T-helper 17 cell (primary cell): Measurements from ENCODE around the gene AGRN. TPM values are rescaled to one million over a fixed set of nuclear protein-coding genes. Genes with fewer than 3 reads are reported as not detected.
A peak's percentile ranks its signal among the peaks of the same experiment; 100 is the strongest.
"Not testable (repeated sequence)": the region's sequence is repeated elsewhere in the genome, so short reads cannot be mapped to it uniquely, and the experiment has no call there.

Experiments
- ATAC-seq: fragments of 150-1000 bp; cut with Tn5 transposase; 2 replicates; pipeline ENCODE4 v1.10.0; 2021; ENCODE audit warnings: mild to moderate bottlenecking, moderate library complexity
- DNase-seq, 3 donors: peaks; one replicate each; pipeline versions ENCODE4 v3.0.0 to v3.0.0-alpha.2; 2020 to 2021
- H3K9me3 ChIP-seq: one replicate; pipeline ENCODE4 v1.7.0; 2013; ENCODE audit warnings: low read length, mild to moderate bottlenecking; ENCODE audit not compliant: control insufficient read depth, poor library complexity, severe bottlenecking
- H3K27ac Mint-ChIP-seq: one replicate; pipeline ENCODE4 v1.8.0; 2022; ENCODE audit warnings: mild to moderate bottlenecking, moderate library complexity, mixed read lengths
- H3K27me3 Mint-ChIP-seq: one replicate; pipeline ENCODE4 v1.8.0; 2022; ENCODE audit warnings: mixed read lengths
- H3K36me3 Mint-ChIP-seq: one replicate; pipeline ENCODE4 v1.8.0; 2022; ENCODE audit warnings: low read depth, mixed read lengths
- H3K4me1 Mint-ChIP-seq: one replicate; pipeline ENCODE4 v1.8.0; 2022; ENCODE audit warnings: mild to moderate bottlenecking, mixed read lengths
- H3K4me3 Mint-ChIP-seq: one replicate; pipeline ENCODE4 v1.8.0; 2022; ENCODE audit warnings: mild to moderate bottlenecking, moderate library complexity, mixed read lengths
- total RNA-seq, 4 donors: library from RNA in 2 of 4; stranded (reverse) in 2 of 4; gene quantifications; one replicate each; pipeline ENCODE4 v1.2.3 and lab custom pipeline; 2022 to 2026

AGRN gene
- total RNA-seq, 2 donors from 2014 or later, result 1.2 to 1.4 TPM

DNA sequence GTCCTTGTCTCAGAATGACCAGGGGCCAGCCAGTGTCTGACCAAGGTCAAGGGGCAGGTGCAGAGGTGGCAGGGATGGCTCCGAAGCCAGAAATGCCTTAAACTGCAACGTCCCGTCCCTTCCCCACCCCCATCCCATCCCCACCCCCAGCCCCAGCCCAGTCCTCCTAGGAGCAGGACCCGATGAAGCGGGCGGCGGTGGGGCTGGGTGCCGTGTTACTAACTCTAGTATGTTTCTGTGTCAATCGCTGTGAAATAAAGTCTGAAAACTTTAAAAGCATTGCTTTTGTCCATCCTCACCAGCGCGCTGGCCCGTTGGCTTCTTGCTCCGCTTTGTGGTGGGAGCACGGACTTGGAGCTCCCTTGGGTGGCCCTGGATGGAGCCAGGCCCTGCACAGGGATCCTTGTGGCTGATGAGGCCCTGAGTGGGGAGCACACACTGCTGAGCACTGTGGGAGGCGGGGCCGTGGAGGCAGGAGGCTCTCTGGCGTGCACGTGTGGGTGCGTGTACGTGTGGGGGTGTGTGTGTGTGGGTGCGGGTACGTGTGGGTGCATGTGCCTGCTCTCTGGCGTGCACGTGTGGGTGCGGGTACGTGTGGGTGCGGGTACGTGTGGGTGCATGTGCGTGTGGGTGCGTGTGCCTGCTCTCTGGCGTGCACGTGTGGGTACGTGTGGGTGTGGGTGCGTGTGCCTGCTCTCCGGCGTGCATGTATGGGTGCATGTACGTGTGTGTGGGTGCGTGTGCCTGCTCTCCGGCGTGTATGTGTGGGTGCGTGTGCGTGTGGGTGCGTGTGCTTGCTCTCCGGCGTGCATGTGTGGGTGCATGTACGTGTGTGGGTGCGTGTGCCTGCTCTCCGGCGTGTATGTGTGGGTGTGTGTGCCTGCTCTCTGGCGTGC lies 36.2 kb downstream of the AGRN start:
- no peaks in the 10 kb centered on the region for H3K36me3 Mint-ChIP-seq
- H3K27me3 Mint-ChIP-seq, result peaks cover 21% of the 10 kb centered on the region
- no peak overlapping the region for H3K27ac Mint-ChIP-seq
- no peak for DNase-seq
- H3K9me3 ChIP-seq, result no peaks in the 10 kb centered on the region
- ATAC-seq, result no peak
- no peak overlapping the region for H3K4me3 Mint-ChIP-seq
- peaks cover 9% of the 10 kb centered on the region for H3K4me1 Mint-ChIP-seq

GRCh38 chr1:1057769-1058087 lies 37.8 kb downstream of the AGRN start:
- not testable (repeated sequence) for H3K4me1 Mint-ChIP-seq, H3K27ac Mint-ChIP-seq, ATAC-seq, H3K36me3 Mint-ChIP-seq, H3K9me3 ChIP-seq, DNase-seq
- peak overlapping the region; percentile 39 for H3K4me3 Mint-ChIP-seq
- H3K27me3 Mint-ChIP-seq, result peaks cover 25% of the 10 kb centered on the region

DNA sequence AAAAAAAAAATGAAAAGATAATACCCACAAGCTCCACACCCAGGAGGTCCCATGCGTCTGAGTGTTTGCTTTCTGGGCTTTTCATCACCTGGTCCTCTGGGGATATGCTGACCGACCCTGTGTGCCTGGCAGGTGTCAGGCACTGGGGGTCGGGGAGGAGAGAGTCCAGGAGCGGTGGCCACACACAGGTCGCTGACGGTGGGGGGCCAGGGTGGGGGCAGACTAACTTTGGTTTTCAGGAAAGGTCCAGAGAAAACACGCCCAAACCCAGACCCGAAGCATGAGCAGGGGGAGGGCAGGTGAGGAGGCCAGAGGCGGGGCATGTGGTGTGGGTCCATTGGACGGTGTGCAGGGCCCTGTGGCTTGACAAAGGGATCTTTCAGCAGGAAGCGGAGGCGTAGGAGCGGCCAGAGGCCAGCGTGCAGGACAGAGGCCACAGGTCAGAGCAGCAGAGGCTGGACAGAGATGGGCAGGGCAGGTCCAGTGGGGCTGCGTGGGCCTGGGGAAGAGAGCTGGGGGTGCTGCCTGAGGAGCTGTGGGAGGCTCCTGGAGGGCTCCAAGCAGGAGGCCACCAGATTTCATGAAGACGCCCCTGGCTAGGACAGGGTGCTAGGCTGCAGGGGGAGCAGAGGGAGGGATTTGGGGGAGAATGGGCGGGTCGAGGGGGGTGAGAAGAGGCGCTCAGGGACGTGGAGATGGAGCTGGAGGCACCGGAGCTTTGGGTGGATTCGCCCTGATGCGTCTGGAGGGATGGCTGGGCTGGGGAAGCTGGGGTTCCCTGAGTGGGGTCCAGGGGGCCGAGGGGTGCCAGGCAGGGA lies 38.4 kb downstream of the AGRN start:
- no peaks in the 10 kb centered on the region for H3K9me3 ChIP-seq
- Mint-ChIP-seq H3K4me1 (peaks cover 9% of the 10 kb centered on the region), H3K36me3 (no peaks in the 10 kb centered on the region), H3K4me3 (peak overlapping the region; percentile 81), H3K27ac (no peak overlapping the region), H3K27me3 (peaks cover 30% of the 10 kb centered on the region)
- DNase-seq (no peak), ATAC-seq (no peak)

DNA sequence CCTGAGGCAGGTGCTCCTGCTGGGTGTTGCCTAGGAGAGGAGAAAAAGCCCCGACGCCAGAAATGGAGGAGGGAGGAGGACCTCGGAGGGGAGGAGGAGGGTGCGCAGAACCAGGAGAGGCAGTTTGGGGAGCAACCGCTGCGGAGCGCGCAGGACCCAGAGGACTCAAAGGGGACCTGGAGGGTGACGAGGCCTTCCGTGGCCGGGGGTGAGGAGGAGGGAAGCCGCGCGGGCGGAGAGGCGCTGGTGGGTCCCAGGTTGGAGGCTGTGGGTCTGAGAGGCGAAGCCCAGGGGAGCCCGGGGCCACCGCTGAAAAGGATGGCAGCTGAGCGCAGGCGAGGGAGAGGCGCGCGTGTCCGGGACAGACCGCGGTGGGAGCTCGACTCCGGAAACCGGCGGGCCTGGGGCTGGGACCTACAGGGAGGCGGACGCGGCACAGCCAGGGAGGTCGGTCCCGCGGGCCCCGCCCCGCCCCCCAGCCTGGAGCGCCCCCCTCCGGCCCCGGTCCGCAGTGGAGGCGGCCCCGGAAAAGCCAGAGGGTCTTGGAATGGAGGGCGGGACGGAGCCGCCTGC lies 39.1 kb downstream of the AGRN start:
- no peaks in the 10 kb centered on the region for H3K9me3 ChIP-seq
- H3K4me1 Mint-ChIP-seq, result peaks cover 9% of the 10 kb centered on the region
- H3K36me3 Mint-ChIP-seq, result no peaks in the 10 kb centered on the region
- no peak overlapping the region for H3K27ac Mint-ChIP-seq
- H3K27me3 Mint-ChIP-seq, result peaks cover 30% of the 10 kb centered on the region
- peak in 2 of 3 donors; percentile 28 to 34 for DNase-seq
- H3K4me3 Mint-ChIP-seq, result peak overlapping the region; percentile 81
- ATAC-seq, result peak; percentile 25

GRCh38 chr1:1059494-1060280 lies 39.8 kb downstream of the AGRN start:
- peaks cover 9% of the 10 kb centered on the region for H3K4me1 Mint-ChIP-seq
- no peaks in the 10 kb centered on the region for H3K36me3 Mint-ChIP-seq
- peaks cover 30% of the 10 kb centered on the region for H3K27me3 Mint-ChIP-seq
- no peak overlapping the region for H3K27ac Mint-ChIP-seq
- no peaks in the 10 kb centered on the region for H3K9me3 ChIP-seq
- H3K4me3 Mint-ChIP-seq, result peak overlapping the region; percentile 41
- DNase-seq (peak; percentile 81 to 85 (median 83)), ATAC-seq (peak; percentile 80)

- Mint-ChIP-seq H3K36me3 (no peaks in the 10 kb centered on the region), H3K4me3 (peak overlapping the region; percentile 41), H3K4me1 (peaks cover 9% of the 10 kb centered on the region), H3K27ac (no peak overlapping the region), H3K27me3 (peaks cover 33% of the 10 kb centered on the region)
- H3K9me3 ChIP-seq, result no peaks in the 10 kb centered on the region
- ATAC-seq, result no peak
- no peak for DNase-seq
Observed at GRCh38 chr1:1060281-1061000, 40.5 kb downstream of the AGRN start.

GRCh38 chr1:1061682-1062345 lies 41.9 kb downstream of the AGRN start:
- no peaks in the 10 kb centered on the region for H3K36me3 Mint-ChIP-seq
- DNase-seq (no peak), ATAC-seq (no peak)
- H3K9me3 ChIP-seq, result no peaks in the 10 kb centered on the region
- H3K4me3 Mint-ChIP-seq, result no peak overlapping the region
- peaks cover 34% of the 10 kb centered on the region for H3K27me3 Mint-ChIP-seq
- peaks cover 9% of the 10 kb centered on the region for H3K4me1 Mint-ChIP-seq
- H3K27ac Mint-ChIP-seq, result no peak overlapping the region

GRCh38 chr1:1062348-1063163 lies 42.6 kb downstream of the AGRN start:
- no peaks in the 10 kb centered on the region for H3K9me3 ChIP-seq
- H3K27me3 Mint-ChIP-seq, result peaks cover 30% of the 10 kb centered on the region
- ATAC-seq, result no peak
- H3K4me3 Mint-ChIP-seq, result peak overlapping the region; percentile 41
- no peak overlapping the region for H3K27ac Mint-ChIP-seq
- no peak for DNase-seq
- peaks cover 9% of the 10 kb centered on the region for H3K4me1 Mint-ChIP-seq
- no peaks in the 10 kb centered on the region for H3K36me3 Mint-ChIP-seq

DNA sequence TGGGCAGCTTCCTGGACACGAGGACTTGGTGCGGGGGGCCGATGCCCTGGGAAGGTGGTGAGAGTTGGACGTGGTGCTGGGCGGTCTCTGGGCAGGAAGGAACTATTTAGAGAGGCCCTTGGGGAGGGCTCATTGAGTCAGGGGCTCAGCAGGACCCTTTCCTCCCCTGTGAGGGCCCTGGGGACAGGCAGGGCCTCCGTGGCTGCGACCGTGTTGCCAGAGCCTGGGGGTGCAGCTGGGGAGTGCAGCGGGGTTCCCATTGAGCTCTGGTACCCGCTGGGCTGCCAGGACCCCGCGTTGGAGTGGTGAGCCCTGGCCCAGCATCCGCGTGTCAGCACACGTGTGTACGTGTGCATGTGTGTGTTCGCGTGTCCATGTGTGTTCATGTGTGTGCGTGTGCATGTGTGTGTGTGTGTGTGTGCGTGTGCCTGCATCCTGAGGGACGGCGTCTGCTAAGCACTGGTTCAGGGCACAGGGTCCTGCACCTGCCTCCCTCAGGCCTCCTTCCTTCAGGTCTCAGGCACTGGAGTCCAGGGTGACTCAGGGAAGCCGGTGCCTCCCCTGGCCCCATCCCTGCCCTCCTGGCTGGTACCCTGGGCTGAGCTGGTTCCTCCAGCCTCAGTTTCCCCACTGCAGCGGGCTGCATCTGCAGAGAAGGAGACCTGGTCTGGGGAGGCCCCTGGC lies 43.5 kb downstream of the AGRN start:
- Mint-ChIP-seq H3K4me1 (peaks cover 7% of the 10 kb centered on the region), H3K27ac (no peak overlapping the region), H3K27me3 (peaks cover 22% of the 10 kb centered on the region), H3K36me3 (no peaks in the 10 kb centered on the region), H3K4me3 (peak overlapping the region; percentile 41)
- H3K9me3 ChIP-seq, result no peaks in the 10 kb centered on the region
- ATAC-seq, result no peak
- no peak for DNase-seq

GRCh38 chr1:1063945-1064831 lies 44.3 kb downstream of the AGRN start:
- Mint-ChIP-seq H3K36me3 (no peaks in the 10 kb centered on the region), H3K4me3 (no peak overlapping the region), H3K27ac (no peak overlapping the region), H3K4me1 (peaks cover 4% of the 10 kb centered on the region), H3K27me3 (peaks cover 16% of the 10 kb centered on the region)
- H3K9me3 ChIP-seq, result no peaks in the 10 kb centered on the region
- DNase-seq (peak; percentile 59 to 79 (median 68)), ATAC-seq (peak; percentile 58)
